Left colon (tissue), 2 donors: Measurements from ENCODE around the gene ITSN2. TPM values are rescaled to one million over a fixed set of nuclear protein-coding genes. Genes with fewer than 3 reads are reported as not detected.
A peak's percentile ranks its signal among the peaks of the same experiment; 100 is the strongest.

Source experiments
- ATAC-seq: fragments of 200-7000 bp; cut with Tn5 transposase; one replicate; pipeline ENCODE4 v1.9.1; 2020; ENCODE audit warnings: mild to moderate bottlenecking, moderate library complexity
- DNase-seq, 2 donors: peaks; one replicate each; pipeline ENCODE4 v3.0.0-alpha.2; 2020
- intact Hi-C, 2 donors: fragments of 100-400 bp; cut with DNase I in 1 of 2; cut with micrococcal nuclease in 1 of 2; formaldehyde crosslinking; loops; one replicate each; pipeline versions ENCODE4 v1.11.2 to v1.14.0; 2022; cut with DNase I, micrococcal nuclease
- total RNA-seq, 2 donors: library from RNA; stranded (reverse); fragmentation: NEBNext Ultra II Directional; extraction: Animal tissue kit (Norgen Biotek cat#: 25700); gene quantifications; one replicate each; pipeline ENCODE4 v1.2.1, GENCODE V29; 2021
- donor health status: DM: no; HTN: no; CAD: no.
- donor health status: DM: yes; HTN: yes; CAD: no.

The ITSN2 gene
- total RNA-seq, 2 donors from 2014 or later, result 52.6 to 54.6 TPM

DNA sequence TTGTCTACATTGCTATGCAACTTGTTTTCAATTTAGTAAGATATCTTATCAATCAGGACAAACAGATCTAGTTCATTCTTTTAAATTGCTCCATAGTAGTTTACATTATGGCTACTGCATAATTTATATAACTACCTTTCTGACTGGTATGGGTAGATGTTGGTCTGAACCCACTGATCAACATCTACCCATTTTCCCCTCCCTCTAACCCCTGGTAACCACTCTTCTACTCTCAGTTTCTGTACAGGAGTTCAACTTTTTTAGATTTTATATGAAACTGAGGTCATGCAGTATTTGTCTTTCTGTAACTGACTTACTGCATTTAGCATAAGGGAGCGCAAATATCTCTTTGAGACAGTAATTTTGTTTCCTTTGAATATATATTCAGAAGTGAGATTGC lies 73.2 kb downstream of the ITSN2 start:
- ATAC-seq (no peak), DNase-seq (no peak)
- intact Hi-C loops, result no loop called here

DNA sequence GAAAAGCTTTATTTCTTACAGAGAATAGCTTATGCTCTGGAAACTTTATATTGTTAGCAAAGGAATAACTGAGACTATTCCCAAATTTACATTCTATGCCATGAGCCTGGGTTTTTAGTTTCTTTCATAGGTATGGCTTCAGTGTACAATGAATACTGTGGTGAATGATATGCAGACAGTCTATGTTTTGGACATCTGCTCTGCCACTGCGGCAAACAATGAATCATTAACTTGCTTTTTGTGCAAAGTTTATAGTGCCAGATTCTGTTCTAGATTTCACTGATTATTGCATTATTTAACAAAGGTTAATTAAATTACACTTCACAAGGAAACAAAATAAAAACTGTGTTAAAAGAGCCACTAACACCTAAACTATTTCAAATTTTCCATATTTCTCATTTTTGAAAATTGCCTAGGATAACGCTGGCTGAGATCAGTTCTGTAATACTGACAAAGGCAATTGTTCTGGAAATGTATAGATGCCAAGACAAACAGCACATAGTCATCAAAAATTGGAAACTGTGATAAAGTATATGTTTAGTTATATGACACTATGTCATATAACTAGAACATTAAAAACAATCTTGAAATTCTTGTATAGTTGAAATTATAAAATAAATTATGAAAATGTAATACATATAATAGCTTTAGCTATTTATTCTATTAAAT lies 74.7 kb downstream of the ITSN2 start:
- ATAC-seq (no peak), DNase-seq (no peak)
- intact Hi-C loops, result no loop called here

DNA sequence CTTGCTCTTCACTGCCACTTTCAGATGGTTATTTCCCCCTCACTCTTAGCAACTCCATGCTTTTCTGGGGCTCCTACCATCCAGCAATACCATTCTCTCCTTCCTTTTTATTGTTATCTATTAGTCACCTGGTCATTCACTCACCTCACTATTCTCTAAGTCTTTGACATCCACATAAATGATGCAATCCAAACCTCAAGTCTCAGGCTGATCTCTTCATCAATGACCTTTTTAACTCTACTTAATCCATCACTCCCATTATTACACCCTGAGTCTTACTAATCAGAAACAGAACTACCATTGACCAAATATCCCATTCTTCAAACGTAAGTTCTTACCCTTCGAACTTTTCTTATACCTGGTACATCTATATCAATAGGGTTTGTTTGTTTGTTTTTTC lies 79.7 kb downstream of the ITSN2 start:
- intact Hi-C loops, result no loop called here
- no peak for ATAC-seq
- no peak for DNase-seq

DNA sequence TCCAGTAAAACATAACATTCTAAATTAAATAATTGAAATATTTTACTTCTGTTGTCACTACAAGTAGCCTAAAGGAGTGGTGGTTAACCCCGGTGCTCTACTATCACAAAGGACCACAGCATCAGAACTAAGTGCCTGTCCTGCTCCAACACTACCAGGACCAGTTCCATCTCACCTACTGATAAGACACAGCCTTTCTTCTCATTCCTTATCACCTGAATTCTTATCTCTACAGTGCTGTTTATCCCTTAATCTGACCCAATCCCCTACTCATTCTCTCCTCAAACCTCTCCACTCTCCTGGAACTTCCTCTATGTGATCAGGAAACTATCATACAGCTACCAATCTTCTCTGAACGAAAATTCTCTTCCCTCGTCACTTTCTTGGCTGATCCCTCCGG lies 80.2 kb downstream of the ITSN2 start:
- intact Hi-C loops, result no loop called here
- ATAC-seq (no peak), DNase-seq (no peak)

DNA sequence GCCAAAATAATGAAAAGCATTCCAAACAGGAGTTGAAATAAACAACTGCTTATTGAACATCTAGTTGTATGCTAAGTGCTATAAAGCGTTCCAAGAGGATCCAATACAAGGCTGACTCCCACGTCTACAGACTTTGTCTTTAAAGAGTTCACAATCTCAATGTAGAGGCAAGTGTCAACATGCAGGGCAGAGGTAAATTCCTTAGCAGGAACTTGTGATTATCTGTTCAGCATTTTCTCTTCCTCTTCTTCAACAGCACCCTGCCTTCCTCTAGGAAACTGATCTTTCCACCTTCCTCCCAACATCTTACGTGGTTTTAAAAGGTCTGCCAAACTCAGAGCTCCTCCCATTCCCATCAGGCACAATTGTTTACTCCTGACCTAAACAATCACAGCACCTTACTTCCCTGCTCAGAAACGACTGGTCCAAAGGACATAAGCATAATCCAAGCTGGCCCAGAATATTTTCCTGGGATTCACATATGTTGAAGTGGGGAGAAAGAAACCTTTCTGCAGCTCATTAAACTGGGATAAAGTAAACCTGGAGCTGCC lies 83.9 kb downstream of the ITSN2 start:
- intact Hi-C loops, result no loop called here
- ATAC-seq (peak; percentile 48), DNase-seq (no peak)

DNA sequence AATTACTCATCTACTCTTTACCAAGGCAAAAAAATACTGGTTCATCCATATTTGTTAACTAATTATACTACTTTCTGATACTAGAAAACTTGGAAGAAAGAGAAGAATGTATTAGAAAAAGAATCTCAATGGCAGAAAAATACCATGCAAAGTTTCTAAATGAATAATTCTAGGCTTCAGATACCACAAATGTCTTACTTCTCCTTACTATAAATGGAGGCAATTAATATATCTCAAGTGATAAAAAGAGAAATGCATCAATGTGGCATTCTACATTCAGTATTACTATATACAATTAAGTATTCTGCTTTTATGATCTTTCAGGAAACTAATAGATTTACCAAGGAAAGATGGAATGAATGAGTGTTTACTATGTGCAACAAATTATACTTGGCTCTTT lies 85.5 kb downstream of the ITSN2 start:
- no peak for ATAC-seq
- no peak for DNase-seq
- intact Hi-C loops, result no loop called here

DNA sequence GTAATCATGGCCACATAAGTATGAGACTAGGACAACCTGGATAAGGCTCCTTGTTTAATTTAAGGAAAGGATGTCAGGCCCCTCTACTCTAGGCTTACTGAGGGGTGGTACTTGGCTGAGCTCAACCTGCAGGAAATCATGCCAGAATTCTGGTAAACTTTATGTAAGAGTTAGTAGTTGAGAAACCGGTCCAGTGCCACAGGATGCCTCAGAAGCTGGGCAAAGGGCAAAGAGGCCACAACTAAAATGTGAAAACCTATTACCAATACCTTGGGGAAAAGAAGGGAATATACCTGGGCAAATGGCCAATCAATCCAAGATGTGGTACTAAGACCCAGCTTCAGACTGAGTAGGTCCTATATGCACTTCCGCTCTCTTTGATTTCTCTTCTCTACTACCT lies 86.7 kb downstream of the ITSN2 start:
- intact Hi-C loops, result no loop called here
- DNase-seq, result no peak
- ATAC-seq, result no peak

DNA sequence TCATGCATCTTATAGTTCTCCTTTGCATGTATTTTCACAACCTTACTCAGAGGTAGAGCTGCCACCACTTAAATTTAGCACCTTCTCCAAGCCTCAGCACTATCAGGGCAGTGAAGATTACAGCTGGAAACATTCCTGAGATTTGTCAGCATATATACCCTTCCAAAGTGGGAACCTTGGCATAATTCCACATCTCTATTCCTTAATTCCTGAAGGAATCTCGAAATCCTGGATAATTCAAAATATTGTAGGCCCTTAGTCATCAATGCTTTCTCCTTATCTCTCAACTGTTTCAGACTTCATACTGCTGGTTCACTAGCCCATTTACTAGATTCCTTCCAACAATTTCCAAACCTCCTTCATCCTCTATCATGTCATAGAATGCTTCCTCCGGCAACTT lies 87.4 kb downstream of the ITSN2 start:
- no peak for ATAC-seq
- intact Hi-C loops, result no loop called here
- DNase-seq, result no peak

DNA sequence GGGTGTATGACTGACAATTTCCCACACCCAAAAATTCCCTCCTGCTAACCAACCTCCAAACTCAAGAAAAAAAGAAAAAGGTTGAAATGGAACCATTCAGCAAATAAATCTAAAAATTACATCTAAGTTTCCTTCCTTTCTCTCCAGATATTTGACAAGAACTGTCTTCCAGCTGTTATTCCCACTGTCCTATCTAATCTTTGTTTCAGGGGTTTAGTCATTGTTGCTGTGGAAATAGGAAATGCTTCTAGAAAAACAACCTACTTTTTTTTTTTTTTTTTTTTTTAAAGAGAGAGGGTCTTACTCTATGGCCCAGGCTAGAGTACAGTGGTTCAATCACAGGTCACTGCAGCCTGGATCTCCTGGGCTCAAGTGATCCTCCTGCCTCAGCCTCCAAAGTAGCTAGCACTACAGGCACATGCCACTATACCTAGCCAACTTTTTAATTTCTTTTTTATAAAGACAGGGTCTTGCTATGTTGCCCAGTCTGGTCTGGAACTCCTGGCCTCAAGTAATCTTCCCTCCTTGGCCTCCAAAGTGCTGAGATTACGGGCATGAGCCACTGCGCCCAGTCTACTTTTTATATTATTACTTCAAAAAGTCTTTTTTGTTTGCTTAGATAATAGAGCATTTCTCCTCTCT lies 88.1 kb downstream of the ITSN2 start:
- intact Hi-C loops, result no loop called here
- DNase-seq (no peak), ATAC-seq (no peak)

DNA sequence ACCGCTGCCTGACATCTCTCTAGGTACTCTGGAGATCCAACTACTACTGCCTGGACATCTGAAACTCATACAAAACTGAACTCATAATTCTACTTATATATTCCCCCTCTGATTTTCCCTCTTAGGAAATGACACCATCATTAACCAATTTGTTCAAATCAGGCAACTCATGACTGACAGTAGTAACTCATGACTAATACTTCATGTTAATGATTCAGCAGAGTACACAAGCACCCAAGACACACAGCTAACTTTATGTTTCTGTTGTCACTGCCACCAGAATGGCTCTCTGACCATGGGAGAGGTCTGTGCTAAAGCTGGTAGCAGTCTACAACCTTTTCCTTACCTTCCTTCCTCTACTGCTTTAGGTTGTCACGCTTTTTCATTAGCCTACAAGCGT lies 91.1 kb downstream of the ITSN2 start:
- DNase-seq (no peak), ATAC-seq (no peak)
- intact Hi-C loops, result no loop called here

DNA sequence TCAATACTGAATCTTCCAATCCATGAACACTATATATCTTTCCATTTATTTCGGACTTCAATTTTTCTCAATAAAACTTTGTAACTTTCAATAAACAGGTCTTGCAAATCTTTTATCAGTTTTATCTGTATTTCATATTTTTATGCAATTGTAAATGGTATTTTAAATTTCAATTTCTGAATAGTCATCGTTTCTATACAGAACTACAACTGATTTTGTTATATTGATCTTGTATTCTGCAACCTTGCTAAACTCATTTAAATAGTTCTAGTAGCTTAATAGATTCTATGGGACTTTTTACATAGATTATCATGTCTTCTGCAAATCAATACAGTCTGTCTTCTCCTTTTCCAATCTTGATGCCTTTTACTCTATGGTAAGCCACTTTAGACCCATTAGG lies 95.1 kb downstream of the ITSN2 start:
- no peak for DNase-seq
- intact Hi-C loops, result no loop called here
- no peak for ATAC-seq

DNA sequence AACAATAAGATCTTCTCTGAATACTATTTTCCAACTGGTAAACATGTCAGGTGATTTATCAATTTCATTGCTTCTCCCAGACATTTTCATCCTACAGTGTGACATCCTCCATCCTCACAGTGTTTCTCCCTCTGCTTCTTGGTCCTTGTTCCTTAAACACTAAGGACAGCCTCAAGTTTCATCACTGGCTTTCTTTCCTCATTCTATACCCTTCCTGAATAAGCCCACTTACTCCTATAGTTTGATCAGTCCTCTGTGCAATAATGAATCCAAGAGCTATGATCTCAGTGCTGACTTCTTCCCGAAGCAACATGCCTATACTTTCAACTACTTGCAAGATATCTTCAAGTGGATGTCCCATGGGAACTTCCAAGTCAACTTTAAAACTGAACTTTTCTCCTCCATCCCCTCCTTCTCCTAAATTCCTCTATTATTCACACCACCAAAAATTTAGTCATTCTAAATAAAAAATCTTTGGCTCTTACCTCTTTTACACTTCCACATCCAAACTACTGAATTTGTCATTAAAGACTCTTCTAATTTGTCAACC lies 97.8 kb downstream of the ITSN2 start:
- ATAC-seq (no peak), DNase-seq (no peak)
- intact Hi-C loops, result no loop called here

DNA sequence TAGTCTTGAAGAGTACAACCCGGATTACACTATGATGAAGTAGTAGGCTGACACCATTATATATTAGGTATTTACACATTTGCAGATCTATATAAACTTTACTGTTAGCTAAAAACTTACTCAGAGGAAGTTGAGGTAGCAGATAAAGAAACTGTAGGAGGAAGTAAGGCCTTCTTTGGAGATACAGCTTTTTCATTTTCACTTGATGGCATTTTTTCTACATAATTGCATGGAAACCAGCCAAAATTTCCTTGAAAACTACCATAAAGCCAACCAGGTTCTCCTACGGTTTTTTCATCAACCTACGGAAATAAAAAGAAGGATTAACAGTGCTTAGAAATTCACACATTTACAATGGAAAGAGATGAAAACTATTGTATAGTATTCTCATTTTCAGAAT lies 98.9 kb downstream of the ITSN2 start:
- DNase-seq (no peak), ATAC-seq (no peak)
- intact Hi-C loops, result no loop called here

DNA sequence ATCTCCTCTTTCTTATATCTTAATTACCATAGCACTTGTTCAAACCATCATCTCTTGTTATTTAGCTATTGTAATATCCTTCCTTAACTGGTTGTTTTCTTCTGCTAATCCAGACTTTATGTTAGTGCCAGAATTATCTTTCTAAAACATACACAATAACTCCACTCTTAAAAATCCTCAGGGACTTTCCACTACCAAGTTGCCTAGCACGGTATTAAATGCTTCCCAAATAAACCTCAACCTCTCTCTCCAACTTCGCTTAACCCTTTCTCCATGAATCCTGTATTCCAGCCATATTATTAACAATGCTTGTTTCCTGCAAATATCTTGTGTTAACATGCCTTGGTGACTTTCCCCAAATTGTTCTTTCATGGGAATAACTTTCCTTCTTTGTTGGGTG lies 101.0 kb downstream of the ITSN2 start:
- intact Hi-C loops, result no loop called here
- DNase-seq, result no peak
- ATAC-seq, result no peak

DNA sequence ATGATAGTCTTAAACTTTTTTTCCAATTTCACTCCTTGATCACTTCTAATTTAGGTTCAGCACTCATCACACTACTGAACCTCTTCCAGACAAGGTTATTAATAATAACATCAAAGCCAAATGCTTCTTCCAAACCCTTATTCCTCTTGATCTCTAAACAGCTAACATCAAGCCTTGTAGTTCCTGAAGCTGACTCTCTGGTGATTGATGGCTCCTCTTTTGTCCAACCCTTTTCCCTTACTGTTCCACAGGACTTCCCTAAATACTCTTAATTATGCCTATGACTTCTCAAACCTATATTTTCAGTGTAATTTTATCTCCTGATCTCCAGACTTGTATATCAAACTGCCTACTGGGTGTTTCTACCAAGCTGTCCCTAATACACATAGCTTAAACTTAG lies 101.6 kb downstream of the ITSN2 start:
- ATAC-seq (no peak), DNase-seq (no peak)
- intact Hi-C loops, result no loop called here

DNA sequence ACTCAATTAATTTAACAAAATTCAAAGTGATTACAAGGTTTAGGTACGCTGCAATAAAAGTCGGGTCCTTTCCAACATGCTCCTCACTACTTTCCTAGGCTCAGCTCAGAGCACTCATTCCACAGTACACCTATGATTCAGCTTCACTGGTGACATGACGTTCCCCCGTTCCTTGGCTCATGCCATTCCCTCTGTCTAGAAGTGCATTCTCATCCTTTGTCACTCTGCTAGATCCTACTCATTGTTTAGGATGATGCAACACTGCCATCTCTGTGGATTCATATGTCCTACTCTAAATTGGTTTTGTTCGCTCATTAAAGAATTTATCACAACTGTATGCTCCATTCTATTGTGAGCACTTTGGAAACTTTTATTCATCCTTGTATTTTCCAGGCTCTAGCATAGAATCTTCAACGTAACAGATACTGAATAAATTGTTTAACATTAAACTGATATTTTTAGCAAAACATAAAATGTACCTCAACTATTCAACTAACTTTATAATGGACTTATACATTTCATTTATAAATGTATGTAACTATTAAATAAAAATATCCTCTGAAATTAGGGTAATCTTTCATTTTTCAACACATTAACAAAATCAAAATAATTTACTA lies 106.9 kb downstream of the ITSN2 start:
- intact Hi-C loops, result no loop called here
- no peak for DNase-seq
- ATAC-seq, result no peak

DNA sequence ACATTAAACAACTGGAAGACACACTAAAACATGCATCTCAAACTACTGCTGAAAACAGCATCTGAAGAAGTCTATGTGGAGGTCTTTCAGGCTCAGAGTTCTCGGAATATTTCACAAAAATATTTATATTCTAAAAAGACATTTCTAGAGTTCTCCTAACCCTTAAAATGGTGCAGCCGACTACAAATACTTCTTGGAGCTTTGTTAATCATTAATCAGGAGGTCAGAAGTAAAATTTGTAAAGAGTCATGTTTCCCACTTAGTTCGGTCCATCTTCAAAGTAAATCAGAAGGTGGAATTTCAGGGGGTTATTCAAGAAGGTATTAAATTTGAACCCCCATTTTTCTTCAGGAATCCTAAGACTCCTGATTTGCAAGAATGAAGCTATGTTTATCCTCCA lies 112.7 kb downstream of the ITSN2 start:
- no peak for ATAC-seq
- intact Hi-C loops, result no loop called here
- DNase-seq, result no peak

DNA sequence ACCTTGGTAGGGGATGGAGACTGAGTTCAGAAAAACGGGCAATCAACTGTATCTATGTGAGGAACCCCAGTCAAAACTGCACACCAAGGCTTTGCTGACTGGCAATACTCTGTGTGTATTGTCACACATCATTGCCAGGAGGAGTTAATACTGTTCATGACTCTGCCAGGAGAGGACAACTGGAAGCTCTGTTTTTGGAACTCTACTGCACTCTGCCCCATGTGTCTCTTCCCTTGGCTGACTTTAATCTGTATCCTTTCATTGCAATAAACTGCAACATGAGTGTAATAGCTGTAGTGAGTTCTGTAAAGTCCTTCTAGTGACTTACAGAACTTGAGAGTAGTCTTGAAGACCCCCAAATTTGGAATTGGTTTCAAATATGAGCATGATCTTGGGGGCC lies 113.2 kb downstream of the ITSN2 start:
- ATAC-seq (no peak), DNase-seq (no peak)
- intact Hi-C loops, result no loop called here

DNA sequence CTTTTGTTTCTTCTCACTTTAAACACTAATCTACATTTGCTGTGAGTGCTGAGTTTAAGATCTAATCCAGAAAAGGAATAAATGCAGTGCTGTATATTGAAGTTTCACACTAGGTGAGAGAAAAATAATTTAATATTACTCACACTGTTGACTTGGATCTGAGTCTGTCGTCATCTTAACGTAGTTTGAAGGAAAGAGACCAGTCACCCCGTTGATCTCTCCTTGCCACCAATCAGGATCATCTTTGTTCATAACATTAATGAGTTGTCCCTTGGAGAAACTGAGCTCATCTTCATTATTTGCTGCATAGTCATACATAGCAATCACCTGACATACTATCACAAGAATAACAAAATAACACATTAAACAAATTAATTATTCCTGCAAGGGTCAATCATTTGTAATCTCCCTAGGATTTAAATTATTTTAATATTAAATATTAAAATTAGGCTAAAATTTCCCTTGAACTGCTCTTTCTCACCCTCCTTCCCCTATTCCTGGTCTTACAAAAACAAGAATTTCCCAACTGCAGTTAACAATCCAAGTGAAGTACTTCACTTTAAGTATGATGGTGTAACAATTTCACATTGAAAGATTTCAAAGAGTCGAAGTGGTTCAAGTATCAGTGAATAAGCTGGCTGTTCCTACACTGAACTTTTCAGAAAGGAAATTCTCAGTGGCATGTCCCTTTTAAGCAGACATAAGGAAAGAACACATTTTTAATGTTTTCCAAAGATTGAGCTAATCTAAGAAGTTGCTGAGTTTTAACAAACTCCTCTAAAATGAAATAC lies 114.2 kb downstream of the ITSN2 start:
- intact Hi-C loops, result no loop called here
- no peak for ATAC-seq
- no peak for DNase-seq
